HepG2 (cell line): ENCODE measurements around the gene B4GALT5. TPM values are rescaled to one million over a fixed set of nuclear protein-coding genes. Genes with fewer than 3 reads are reported as not detected.

Experiments
- ATF1 ChIP-seq: IDR thresholded peaks from 2 replicates; pipeline ENCODE4 v1.6.1; 2016; ENCODE audit warnings: mild to moderate bottlenecking, control low read depth
- CHD2 ChIP-seq: IDR thresholded peaks from 2 replicates; pipeline ENCODE4 v1.6.1; 2011; ENCODE audit warnings: low read depth, low read length, improper control_type of control experiment
- DMAP1 ChIP-seq: IDR thresholded peaks from 2 replicates; pipeline ENCODE4 v1.6.1; 2016
- ELK4 ChIP-seq: sonication (generic); formaldehyde crosslinking; IDR thresholded peaks from 2 replicates; pipeline ENCODE4 v1.9.0; 2021; ENCODE audit warnings: missing genetic modification reagents, borderline replicate concordance
- FUBP1 ChIP-seq: sonication (generic); formaldehyde crosslinking; IDR thresholded peaks from 2 replicates; pipeline ENCODE4 v1.5.1; 2020; ENCODE audit warnings: missing genetic modification reagents, mild to moderate bottlenecking, borderline replicate concordance
- GATAD2A ChIP-seq: IDR thresholded peaks from 2 replicates; pipeline ENCODE4 v1.6.1; 2016
- HOMEZ ChIP-seq: IDR thresholded peaks from 2 replicates; pipeline ENCODE4 v1.6.1; 2016; ENCODE audit warnings: low read depth
- IRF9 ChIP-seq: sonication (generic); formaldehyde crosslinking; IDR thresholded peaks from 2 replicates; pipeline ENCODE4 v1.8.0; 2022; ENCODE audit warnings: missing genetic modification reagents, mild to moderate bottlenecking, borderline replicate concordance
- KAT7 ChIP-seq: IDR thresholded peaks from 2 replicates; pipeline ENCODE4 v1.6.1; 2018; ENCODE audit warnings: borderline replicate concordance, missing compliant biosample characterization
- MXD1 ChIP-seq: sonication (generic); formaldehyde crosslinking; IDR thresholded peaks from 2 replicates; pipeline ENCODE4 v1.4.0; 2020; ENCODE audit warnings: mild to moderate bottlenecking, missing genetic modification reagents
- PAF1 ChIP-seq: IDR thresholded peaks from 2 replicates; pipeline ENCODE4 v1.6.1; 2016; ENCODE audit warnings: missing genetic modification reagents, missing compliant biosample characterization
- REPIN1 ChIP-seq: sonication (generic); formaldehyde crosslinking; IDR thresholded peaks from 2 replicates; pipeline ENCODE4 v1.8.0; 2022; ENCODE audit warnings: missing genetic modification reagents, low read depth, mild to moderate bottlenecking, borderline replicate concordance
- RFX5 ChIP-seq: IDR thresholded peaks from 2 replicates; pipeline ENCODE4 v1.6.1; 2011; ENCODE audit warnings: low read depth, low read length, improper control_type of control experiment
- SOX5 ChIP-seq: IDR thresholded peaks from 2 replicates; pipeline ENCODE4 v1.6.1; 2016; ENCODE audit warnings: borderline replicate concordance
- SP140L ChIP-seq: sonication (generic); formaldehyde crosslinking; IDR thresholded peaks from 2 replicates; pipeline ENCODE4 v1.4.0; 2020; ENCODE audit warnings: missing genetic modification reagents, borderline replicate concordance
- U2AF1 ChIP-seq: fragments of 200-400 bp; formaldehyde crosslinking; optimal IDR thresholded peaks from 2 replicates; pipeline ENCODE3; 2017; ENCODE audit warnings: mild to moderate bottlenecking, low read depth, low read length
- ZBTB34 ChIP-seq: sonication (generic); formaldehyde crosslinking; IDR thresholded peaks from 2 replicates; pipeline ENCODE4 v1.8.0; 2022; ENCODE audit warnings: mild to moderate bottlenecking, missing genetic modification reagents
- ZBTB42 ChIP-seq: sonication (generic); formaldehyde crosslinking; IDR thresholded peaks from 2 replicates; pipeline ENCODE4 v1.5.0; 2020; ENCODE audit warnings: mild to moderate bottlenecking, missing genetic modification reagents
- ZNF205 ChIP-seq: IDR thresholded peaks from 2 replicates; pipeline ENCODE4 v1.6.1; 2018; ENCODE audit warnings: missing biosample characterization, missing genetic modification reagents
- ZNF670 ChIP-seq: sonication (generic); formaldehyde crosslinking; IDR thresholded peaks from 2 replicates; pipeline ENCODE4 v1.8.0; 2022; ENCODE audit warnings: mild to moderate bottlenecking, missing genetic modification reagents, borderline replicate concordance
- ZNF737 ChIP-seq: sonication (generic); formaldehyde crosslinking; IDR thresholded peaks from 2 replicates; pipeline ENCODE4 v1.5.0; 2020; ENCODE audit warnings: missing genetic modification reagents, mild to moderate bottlenecking, borderline replicate concordance
- ZNF740 ChIP-seq: sonication (generic); formaldehyde crosslinking; IDR thresholded peaks from 2 replicates; pipeline ENCODE4 v1.4.0; 2020; ENCODE audit warnings: missing genetic modification reagents
- ZNF746 ChIP-seq: sonication (generic); formaldehyde crosslinking; IDR thresholded peaks from 2 replicates; pipeline ENCODE4 v1.8.0; 2022; ENCODE audit warnings: mild to moderate bottlenecking, missing genetic modification reagents
- polyA plus RNA-seq, 8 experiments: library from polyadenylated mRNA; depleted of rRNA in 3 of 8; stranded (reverse) in 7 of 8; unstranded in 1 of 8; fragments of >200 nt; fragmentation: Illumina TruSeq in 4 of 8; extraction: Trizol in 4 of 8; gene quantifications; 2 replicates each; pipeline versions ENCODE4 v1.2.1 to v1.2.3, GENCODE V29; 2011 to 2016; ENCODE audit warnings: low read depth in 4 of 8, missing spikeins in 1 of 8, mixed read lengths in 1 of 8; ENCODE audit not compliant: insufficient read depth in 1 of 8
- total RNA-seq, 5 experiments: library from RNA; depleted of rRNA; stranded (reverse); fragments of >200 nt; fragmentation: Illumina TruSeq; extraction: Trizol; gene quantifications; 2 replicates each; pipeline ENCODE4 v1.2.3, GENCODE V29; 2016; ENCODE audit warnings: low read depth in 1 of 5

B4GALT5 gene
- total and polyA plus RNA-seq, 2 of the 13 experiments (the other 11 are each of a cell fraction or from before 2014, with no cell fraction given) = 27.3 to 30.9 TPM

- TF ChIP-seq ZNF737 (CRISPR knock-in tag) (0 out of 2 replicates have a peak, but pooled peaks have one; percentile 52), FUBP1 (CRISPR knock-in tag) (no peak), U2AF1 (no peak), SP140L (CRISPR knock-in tag) (no peak), RFX5 (no peak), ELK4 (CRISPR knock-in tag) (no peak), PAF1 (CRISPR knock-in tag) (no peak), GATAD2A (CRISPR knock-in tag) (no peak), HOMEZ (CRISPR knock-in tag) (no peak), ZNF740 (CRISPR knock-in tag) (no peak), MXD1 (no peak), ZBTB34 (no peak), ZNF746 (CRISPR knock-in tag) (no peak), CHD2 (no peak), ATF1 (CRISPR knock-in tag) (no peak), ZBTB42 (CRISPR knock-in tag) (no peak), ZNF670 (CRISPR knock-in tag) (no peak), IRF9 (CRISPR knock-in tag) (no peak), ZNF205 (CRISPR knock-in tag) (no peak), SOX5 (CRISPR knock-in tag) (peak; percentile 62; the same call in 1 of the 2 replicates), KAT7 (CRISPR knock-in tag) (no peak), REPIN1 (no peak), DMAP1 (no peak)
Observed at GRCh38 chr20:49597825-49598395, 115.8 kb downstream of the B4GALT5 start (continued).
